ENCODE data around the gene HABP2.

Gene HABP2

GRCh38 chr10:113532724-113533123 is 20.1 kb upstream of the HABP2 start:
- H3K36me3 ChIP-seq (ENCODE audit: control insufficient read depth, insufficient read depth, low read length): no peaks in the 10 kb centered on the region
- no peak overlapping the region for H3K4me3 ChIP-seq (replicated peaks; ENCODE audit: low read depth, low read length)
- H3K27me3 ChIP-seq (replicated peaks; ENCODE audit: control insufficient read depth, insufficient read depth, low read length): no peaks in the 10 kb centered on the region; the same call in none of the 2 replicates
- no peak for DNase-seq (ENCODE audit: extremely low read depth, insufficient read length)
- no peak for TF ChIP-seq CTCF (IDR thresholded peaks at IDR 0.05; ENCODE audit: insufficient read depth, low read length, poor library complexity, severe bottlenecking)

- no peaks in the 10 kb centered on the region for H3K36me3 ChIP-seq (ENCODE audit: control insufficient read depth, insufficient read depth, low read length)
- no peaks in the 10 kb centered on the region; the same call in none of the 2 replicates for H3K27me3 ChIP-seq (replicated peaks; ENCODE audit: control insufficient read depth, insufficient read depth, low read length)
- no peak for TF ChIP-seq CTCF (IDR thresholded peaks at IDR 0.05; ENCODE audit: insufficient read depth, low read length, poor library complexity, severe bottlenecking)
- H3K4me3 ChIP-seq (replicated peaks; ENCODE audit: low read depth, low read length): no peak overlapping the region
- DNase-seq (ENCODE audit: extremely low read depth, insufficient read length): no peak
Measured at GRCh38 chr10:113533801-113534200, 19.1 kb upstream of the HABP2 start.

- Histone ChIP-seq H3K4me3 (replicated peaks; ENCODE audit: low read depth, low read length) (no peak overlapping the region), H3K36me3 (ENCODE audit: control insufficient read depth, insufficient read depth, low read length) (no peaks in the 10 kb centered on the region), H3K27me3 (replicated peaks; ENCODE audit: control insufficient read depth, insufficient read depth, low read length) (no peaks in the 10 kb centered on the region; the same call in none of the 2 replicates)
- DNase-seq (ENCODE audit: extremely low read depth, insufficient read length): no peak
- no peak for TF ChIP-seq CTCF (IDR thresholded peaks at IDR 0.05; ENCODE audit: insufficient read depth, low read length, poor library complexity, severe bottlenecking)
Measured at GRCh38 chr10:113534423-113534822, 18.4 kb upstream of the HABP2 start.

GRCh38 chr10:113537672-113538071 is 15.2 kb upstream of the HABP2 start:
- TF ChIP-seq CTCF (IDR thresholded peaks at IDR 0.05; ENCODE audit: insufficient read depth, low read length, poor library complexity, severe bottlenecking): no peak
- H3K4me3 ChIP-seq (replicated peaks; ENCODE audit: low read depth, low read length): no peak overlapping the region
- DNase-seq (ENCODE audit: extremely low read depth, insufficient read length): no peak
- H3K27me3 ChIP-seq (replicated peaks; ENCODE audit: control insufficient read depth, insufficient read depth, low read length): no peaks in the 10 kb centered on the region; the same call in 1 of the 2 replicates
- no peaks in the 10 kb centered on the region for H3K36me3 ChIP-seq (ENCODE audit: control insufficient read depth, insufficient read depth, low read length)

- Histone ChIP-seq H3K27me3 (replicated peaks; ENCODE audit: control insufficient read depth, insufficient read depth, low read length) (no peaks in the 10 kb centered on the region; the same call in 1 of the 2 replicates), H3K4me3 (replicated peaks; ENCODE audit: low read depth, low read length) (no peak overlapping the region), H3K36me3 (ENCODE audit: control insufficient read depth, insufficient read depth, low read length) (no peaks in the 10 kb centered on the region)
- no peak for DNase-seq (ENCODE audit: extremely low read depth, insufficient read length)
- TF ChIP-seq CTCF (IDR thresholded peaks at IDR 0.05; ENCODE audit: insufficient read depth, low read length, poor library complexity, severe bottlenecking): no peak
Measured at GRCh38 chr10:113538151-113538550, 14.7 kb upstream of the HABP2 start.

- DNase-seq (ENCODE audit: extremely low read depth, insufficient read length): no peak
- Histone ChIP-seq H3K4me3 (replicated peaks; ENCODE audit: low read depth, low read length) (no peak overlapping the region), H3K36me3 (ENCODE audit: control insufficient read depth, insufficient read depth, low read length) (no peaks in the 10 kb centered on the region), H3K27me3 (replicated peaks; ENCODE audit: control insufficient read depth, insufficient read depth, low read length) (no peaks in the 10 kb centered on the region; the same call in 1 of the 2 replicates)
- no peak for TF ChIP-seq CTCF (IDR thresholded peaks at IDR 0.05; ENCODE audit: insufficient read depth, low read length, poor library complexity, severe bottlenecking)
Measured at GRCh38 chr10:113539789-113540188, 13.1 kb upstream of the HABP2 start.

Measured in GM06990 (cell line).